Activated T-helper 1 cell treated with anti-CD3 and anti-CD28 coated beads, Interleukin-12 subunit alpha, Interleukin-12 subunit beta, Interleukin-2, Interleukin-4 antibody, amounts not matched to agents 30 ng/mL and 10 ng/mL and 1 ng/mL, durations not matched to agents 14 hours and 24 hours and 36 hours (primary cell): ENCODE results near the gene URGCP. TPM values are rescaled to one million over a fixed set of nuclear protein-coding genes. Genes with fewer than 3 reads are reported as not detected.
A peak's percentile ranks its signal among the peaks of the same experiment; 100 is the strongest.

Experiments used
- DNase-seq: peaks from one replicate; pipeline ENCODE4 v3.0.0; 2021; ENCODE audit warnings: low spot score
- H3K27ac Mint-ChIP-seq: one replicate; pipeline ENCODE4 v1.8.0; 2021; ENCODE audit warnings: mild to moderate bottlenecking, mixed read lengths
- H3K27me3 Mint-ChIP-seq: one replicate; pipeline ENCODE4 v1.8.0; 2022; ENCODE audit warnings: mild to moderate bottlenecking, moderate library complexity, mixed read lengths; ENCODE audit not compliant: insufficient read depth
- H3K36me3 Mint-ChIP-seq: one replicate; pipeline ENCODE4 v1.8.0; 2021; ENCODE audit warnings: low read depth, mixed read lengths
- H3K4me1 Mint-ChIP-seq: one replicate; pipeline ENCODE4 v1.8.0; 2021; ENCODE audit warnings: low read depth, mixed read lengths
- H3K4me3 Mint-ChIP-seq: one replicate; pipeline ENCODE4 v1.8.0; 2021; ENCODE audit warnings: mild to moderate bottlenecking, moderate library complexity, mixed read lengths
- H3K9me3 Mint-ChIP-seq: one replicate; pipeline ENCODE4 v1.8.0; 2021; ENCODE audit warnings: mixed read lengths
- intact Hi-C: fragments of 100-400 bp; cut with micrococcal nuclease; formaldehyde crosslinking; loops from one replicate; pipeline ENCODE4 v1.15.1; 2024
- total RNA-seq: library from RNA; stranded (reverse); gene quantifications from 2 replicates; pipeline ENCODE4 v1.2.3, GENCODE V29; 2022

Gene URGCP
- total RNA-seq, 1 donor from 2014 or later, result 32.2 TPM

- H3K4me3 Mint-ChIP-seq, result no peak overlapping the region
- H3K27me3 Mint-ChIP-seq, result no peaks in the 10 kb centered on the region
- no peak overlapping the region for H3K27ac Mint-ChIP-seq
- H3K9me3 Mint-ChIP-seq, result no peaks in the 10 kb centered on the region
- DNase-seq, result no peak
- intact Hi-C loops, result no loop called here
- H3K36me3 Mint-ChIP-seq, result no peaks in the 10 kb centered on the region
- H3K4me1 Mint-ChIP-seq, result no peaks in the 10 kb centered on the region
These were observed 27.6 kb upstream of the URGCP start for GRCh38 chr7:43933902-43934560.

GRCh38 chr7:43931346-43931745, 24.9 kb upstream of the URGCP start:
- intact Hi-C loops, result no loop called here
- Mint-ChIP-seq H3K27me3 (no peaks in the 10 kb centered on the region), H3K36me3 (peaks cover 4% of the 10 kb centered on the region), H3K9me3 (no peaks in the 10 kb centered on the region), H3K4me1 (peaks cover 20% of the 10 kb centered on the region), H3K4me3 (no peak overlapping the region), H3K27ac (peak overlapping the region; percentile 10)
- no peak for DNase-seq

GRCh38 chr7:43929529-43930457, 23.4 kb upstream of the URGCP start:
- peaks cover 2% of the 10 kb centered on the region for H3K27me3 Mint-ChIP-seq
- no peak for DNase-seq
- H3K4me1 Mint-ChIP-seq, result peaks cover 24% of the 10 kb centered on the region
- no peak overlapping the region for H3K27ac Mint-ChIP-seq
- peak overlapping the region; percentile 3 for H3K4me3 Mint-ChIP-seq
- H3K9me3 Mint-ChIP-seq, result no peaks in the 10 kb centered on the region
- H3K36me3 Mint-ChIP-seq, result peaks cover 6% of the 10 kb centered on the region
- intact Hi-C loops, result loop anchor here (5.0 to 10.0 kb wide), 4 partner anchors 205 to 995 kb away; partner anchors contain the start of genes COA1, MRPL32 and PSMA2

GRCh38 chr7:43927810-43928209, 21.4 kb upstream of the URGCP start:
- no peak for DNase-seq
- Mint-ChIP-seq H3K9me3 (no peaks in the 10 kb centered on the region), H3K36me3 (peaks cover 9% of the 10 kb centered on the region), H3K27me3 (peaks cover 2% of the 10 kb centered on the region), H3K27ac (peak overlapping the region; percentile 44), H3K4me3 (peak overlapping the region; percentile 95), H3K4me1 (peaks cover 30% of the 10 kb centered on the region)
- intact Hi-C loops, result loop anchor here (2.0 to 10.0 kb wide), 6 partner anchors 155 to 993 kb away; partner anchors contain the start of genes COA1, MRPL32, POLM and PSMA2

GRCh38 chr7:43926798-43927123, 20.4 kb upstream of the URGCP start:
- DNase-seq, result no peak
- intact Hi-C loops, result loop anchor here (1.0 to 10.0 kb wide), 10 partner anchors 20 to 992 kb away; partner anchors contain the start of genes COA1, MRPL32, MRPS24 and POLD2
- H3K27ac Mint-ChIP-seq, result peak overlapping the region; percentile 97
- peaks cover 30% of the 10 kb centered on the region for H3K4me1 Mint-ChIP-seq
- peaks cover 2% of the 10 kb centered on the region for H3K27me3 Mint-ChIP-seq
- peaks cover 10% of the 10 kb centered on the region for H3K36me3 Mint-ChIP-seq
- peak overlapping the region; percentile 95 for H3K4me3 Mint-ChIP-seq
- H3K9me3 Mint-ChIP-seq, result no peaks in the 10 kb centered on the region

GRCh38 chr7:43925984-43926797, 19.8 kb upstream of the URGCP start, which contains the start of gene UBE2D4:
TSS of gene UBE2D4 (plus strand) at chr7:43926436. CDS start at chr7:43926533, 97 bp downstream.
- peaks cover 2% of the 10 kb centered on the region for H3K27me3 Mint-ChIP-seq
- peaks cover 30% of the 10 kb centered on the region for H3K4me1 Mint-ChIP-seq
- intact Hi-C loops, result loop anchor here (1.0 to 10.0 kb wide), 10 partner anchors 20 to 991 kb away; partner anchors contain the start of genes COA1, MRPL32, MRPS24 and POLD2
- peaks cover 10% of the 10 kb centered on the region for H3K36me3 Mint-ChIP-seq
- peak within 1 kb of the TSS; percentile 95 for H3K4me3 Mint-ChIP-seq
- peak within 1 kb of the TSS; percentile 97 for H3K27ac Mint-ChIP-seq
- no peaks in the 10 kb centered on the region for H3K9me3 Mint-ChIP-seq
- peak; percentile 88 for DNase-seq

- Mint-ChIP-seq H3K27me3 (peaks cover 2% of the 10 kb centered on the region), H3K27ac (no peak overlapping the region), H3K36me3 (peaks cover 10% of the 10 kb centered on the region), H3K9me3 (no peaks in the 10 kb centered on the region), H3K4me1 (peaks cover 20% of the 10 kb centered on the region), H3K4me3 (no peak overlapping the region)
- no peak for DNase-seq
- intact Hi-C loops, result loop anchor here (10.0 kb wide), 3 partner anchors 198 to 988 kb away; partner anchors contain the start of genes COA1, MRPL32 and PSMA2
These were observed 16.3 kb upstream of the URGCP start for GRCh38 chr7:43922726-43923125.

- H3K36me3 Mint-ChIP-seq, result peaks cover 10% of the 10 kb centered on the region
- intact Hi-C loops, result loop anchor here (10.0 kb wide), 3 partner anchors 197 to 987 kb away; partner anchors contain the start of genes COA1, MRPL32 and PSMA2
- peaks cover 2% of the 10 kb centered on the region for H3K27me3 Mint-ChIP-seq
- peaks cover 10% of the 10 kb centered on the region for H3K4me1 Mint-ChIP-seq
- H3K4me3 Mint-ChIP-seq, result no peak overlapping the region
- no peak overlapping the region for H3K27ac Mint-ChIP-seq
- DNase-seq, result no peak
- no peaks in the 10 kb centered on the region for H3K9me3 Mint-ChIP-seq
These were observed 15.0 kb upstream of the URGCP start for GRCh38 chr7:43921423-43921822.

- DNase-seq, result no peak
- no peaks in the 10 kb centered on the region for H3K4me1 Mint-ChIP-seq
- H3K4me3 Mint-ChIP-seq, result no peak overlapping the region
- no peaks in the 10 kb centered on the region for H3K27me3 Mint-ChIP-seq
- no peaks in the 10 kb centered on the region for H3K9me3 Mint-ChIP-seq
- peaks cover 4% of the 10 kb centered on the region for H3K36me3 Mint-ChIP-seq
- intact Hi-C loops, result no loop called here
- no peak overlapping the region for H3K27ac Mint-ChIP-seq
These were observed 9.5 kb upstream of the URGCP start for GRCh38 chr7:43915907-43916306.

GRCh38 chr7:43914795-43915194, 8.4 kb upstream of the URGCP start:
- DNase-seq, result no peak
- intact Hi-C loops, result no loop called here
- Mint-ChIP-seq H3K9me3 (no peaks in the 10 kb centered on the region), H3K36me3 (peaks cover 2% of the 10 kb centered on the region), H3K4me3 (no peak overlapping the region), H3K4me1 (no peaks in the 10 kb centered on the region), H3K27ac (no peak overlapping the region), H3K27me3 (peaks cover 2% of the 10 kb centered on the region)

GRCh38 chr7:43905956-43906330, 453 bp downstream of the URGCP start:
- Mint-ChIP-seq H3K9me3 (no peaks in the 10 kb centered on the region), H3K27ac (peak overlapping the region; percentile 97), H3K4me1 (peaks cover 30% of the 10 kb centered on the region), H3K27me3 (peaks cover 2% of the 10 kb centered on the region), H3K36me3 (peaks cover 3% of the 10 kb centered on the region), H3K4me3 (peak overlapping the region; percentile 95)
- intact Hi-C loops, result loop anchor here (1.0 to 10.0 kb wide), 3 partner anchors 20 to 589 kb away; partner anchors contain the start of genes MRPS24, NUDCD3 and UBE2D4
- peak; percentile 3 for DNase-seq
